Right atrium auricular region (tissue), 2 donors: Measurements from ENCODE around the gene TTC39C. TPM values are rescaled to one million over a fixed set of nuclear protein-coding genes. Genes with fewer than 3 reads are reported as not detected.
A peak's percentile ranks its signal among the peaks of the same experiment; 100 is the strongest.

Experiments
- DNase-seq: peaks from one replicate; pipeline ENCODE4 v3.0.0-alpha.2; 2019; ENCODE audit warnings: low spot score
- H3K27ac ChIP-seq, 2 donors: fragments of 200-600 bp; sonication (generic); 1 replicate in 1 of 2; 2 replicates in 1 of 2; pipeline ENCODE4 v1.5.1; 2016 to 2019
- H3K27me3 ChIP-seq, 2 donors: fragments of 200-600 bp; sonication (generic); one replicate each; pipeline versions ENCODE4 v1.5.1 to v1.6.0; 2017 to 2019
- H3K36me3 ChIP-seq: fragments of 200-600 bp; sonication (generic); one replicate; pipeline ENCODE4 v1.5.1; 2016
- H3K4me1 ChIP-seq, 2 donors: fragments of 200-600 bp; sonication (generic); one replicate each; pipeline versions ENCODE4 v1.5.1 to v1.6.0; 2017 to 2019
- H3K4me3 ChIP-seq, 2 donors: fragments of 200-600 bp; sonication (generic); 1 replicate in 1 of 2; 2 replicates in 1 of 2; pipeline ENCODE4 v1.5.1; 2017 to 2019; ENCODE audit warnings: mild to moderate bottlenecking in 1 of 2, moderate library complexity in 1 of 2
- H3K9me3 ChIP-seq, 2 donors: fragments of 200-600 bp; sonication (generic); one replicate each; pipeline ENCODE4 v1.5.1; 2019
- total RNA-seq, 2 donors: library from RNA; depleted of rRNA; stranded (reverse); fragments of >200 nt; gene quantifications; one replicate each; pipeline ENCODE4 v1.1.0, GENCODE V29; 2016
- TF ChIP-seq, protein P1 (sequence below), 2 donors: fragments of 200-600 bp; sonication (generic); IDR thresholded peaks; one replicate each; pipeline ENCODE4 v1.5.1; 2019; ENCODE audit warnings: antibody characterized with exemption in 2 of 2

The TTC39C gene
- 10 to 100 TPM in 1 of 2 donors, 1 to 10 TPM in 1; 4.2 to 10.3 TPM for total RNA-seq

DNA sequence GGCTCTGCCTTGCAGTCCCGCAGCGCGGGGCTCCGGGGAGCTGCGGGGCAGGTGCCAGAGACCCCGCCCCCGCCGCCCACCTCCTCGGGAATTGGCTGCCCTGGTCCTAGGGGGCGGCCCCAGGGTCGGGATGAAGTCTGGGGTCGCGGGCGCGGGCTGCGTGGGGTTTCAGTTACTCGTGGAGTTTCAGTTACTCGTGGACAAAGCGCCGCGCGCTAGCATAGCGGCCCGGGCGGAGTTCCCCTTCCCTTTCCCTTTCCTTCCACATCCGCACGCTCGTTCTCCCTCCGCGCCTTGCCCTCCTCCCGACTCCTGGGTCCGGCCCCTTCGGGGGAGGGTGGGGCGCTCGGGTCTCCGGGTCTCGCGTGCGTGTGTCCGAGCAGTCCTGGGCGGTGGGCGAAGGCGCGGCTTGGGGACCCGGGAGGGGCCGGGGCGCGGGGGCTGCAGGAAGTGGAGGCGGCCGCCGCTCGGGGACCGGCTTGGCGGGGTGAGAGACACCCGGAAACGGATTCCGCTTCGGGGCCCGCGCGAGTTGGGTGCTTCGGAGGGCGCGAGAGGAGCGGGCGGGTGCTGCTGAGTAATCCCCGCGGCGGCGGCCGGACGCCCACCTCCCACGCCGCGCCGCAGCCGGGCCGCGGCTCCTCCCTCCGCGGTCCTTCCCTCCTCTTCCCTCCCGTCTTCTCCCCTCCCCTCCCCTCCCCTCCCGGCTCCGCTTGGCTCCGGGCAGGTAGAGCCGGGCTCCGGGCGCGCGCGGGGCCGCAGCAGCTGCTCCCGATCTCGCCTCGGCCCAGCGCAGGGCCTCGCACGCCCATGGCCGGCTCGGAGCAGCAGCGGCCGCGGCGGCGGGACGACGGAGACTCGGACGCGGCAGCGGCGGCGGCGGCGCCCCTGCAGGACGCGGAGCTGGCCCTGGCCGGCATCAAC, at the start of gene TTC39C:
TSS of gene TTC39C (plus strand) at position 693 of the 924 bp plus-strand sequence. CDS start at position 811, 118 bp downstream.
- Histone ChIP-seq H3K4me1 (peaks cover 0 to 8% of the 10 kb centered on the region in 2 donors), H3K36me3 (no peaks in the 10 kb centered on the region), H3K9me3 (no peaks in the 10 kb centered on the region), H3K27ac (peak within 1 kb of the TSS; percentile 81 to 85), H3K27me3 (no peaks in the 10 kb centered on the region), H3K4me3 (peak within 1 kb of the TSS; percentile 73 to 78)
- DNase-seq: peak; percentile 78
- TF ChIP-seq, protein P1, sequence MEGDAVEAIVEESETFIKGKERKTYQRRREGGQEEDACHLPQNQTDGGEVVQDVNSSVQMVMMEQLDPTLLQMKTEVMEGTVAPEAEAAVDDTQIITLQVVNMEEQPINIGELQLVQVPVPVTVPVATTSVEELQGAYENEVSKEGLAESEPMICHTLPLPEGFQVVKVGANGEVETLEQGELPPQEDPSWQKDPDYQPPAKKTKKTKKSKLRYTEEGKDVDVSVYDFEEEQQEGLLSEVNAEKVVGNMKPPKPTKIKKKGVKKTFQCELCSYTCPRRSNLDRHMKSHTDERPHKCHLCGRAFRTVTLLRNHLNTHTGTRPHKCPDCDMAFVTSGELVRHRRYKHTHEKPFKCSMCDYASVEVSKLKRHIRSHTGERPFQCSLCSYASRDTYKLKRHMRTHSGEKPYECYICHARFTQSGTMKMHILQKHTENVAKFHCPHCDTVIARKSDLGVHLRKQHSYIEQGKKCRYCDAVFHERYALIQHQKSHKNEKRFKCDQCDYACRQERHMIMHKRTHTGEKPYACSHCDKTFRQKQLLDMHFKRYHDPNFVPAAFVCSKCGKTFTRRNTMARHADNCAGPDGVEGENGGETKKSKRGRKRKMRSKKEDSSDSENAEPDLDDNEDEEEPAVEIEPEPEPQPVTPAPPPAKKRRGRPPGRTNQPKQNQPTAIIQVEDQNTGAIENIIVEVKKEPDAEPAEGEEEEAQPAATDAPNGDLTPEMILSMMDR (IDR thresholded peaks at IDR 0.05): no peak

DNA sequence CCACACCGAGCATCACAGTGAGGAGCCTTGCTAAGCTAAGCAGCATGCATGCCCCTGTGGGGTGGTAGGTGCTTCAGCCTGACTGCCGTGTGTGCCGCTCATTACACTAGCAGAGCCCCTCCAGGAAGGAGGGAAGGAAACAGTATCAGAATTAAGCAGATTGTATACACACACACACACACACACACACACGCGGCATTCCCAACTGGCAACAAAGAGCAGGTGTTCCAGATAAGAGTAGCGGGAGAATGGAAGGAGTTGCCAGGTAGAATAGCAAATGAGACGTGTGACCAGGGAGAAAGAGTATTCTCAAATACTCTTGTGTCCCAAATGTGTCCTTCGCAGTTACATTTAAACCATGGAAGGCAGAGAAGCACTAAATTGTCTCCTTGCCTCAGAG, 47.6 kb upstream of the TTC39C start:
- DNase-seq: no peak
- TF ChIP-seq, protein P1 (IDR thresholded peaks at IDR 0.05): no peak
- no peak overlapping the region for H3K4me3 ChIP-seq
- H3K27ac ChIP-seq: no peak overlapping the region
- H3K9me3 ChIP-seq: no peaks in the 10 kb centered on the region
- no peaks in the 10 kb centered on the region for H3K36me3 ChIP-seq
- no peaks in the 10 kb centered on the region for H3K27me3 ChIP-seq
- no peaks in the 10 kb centered on the region for H3K4me1 ChIP-seq

DNA sequence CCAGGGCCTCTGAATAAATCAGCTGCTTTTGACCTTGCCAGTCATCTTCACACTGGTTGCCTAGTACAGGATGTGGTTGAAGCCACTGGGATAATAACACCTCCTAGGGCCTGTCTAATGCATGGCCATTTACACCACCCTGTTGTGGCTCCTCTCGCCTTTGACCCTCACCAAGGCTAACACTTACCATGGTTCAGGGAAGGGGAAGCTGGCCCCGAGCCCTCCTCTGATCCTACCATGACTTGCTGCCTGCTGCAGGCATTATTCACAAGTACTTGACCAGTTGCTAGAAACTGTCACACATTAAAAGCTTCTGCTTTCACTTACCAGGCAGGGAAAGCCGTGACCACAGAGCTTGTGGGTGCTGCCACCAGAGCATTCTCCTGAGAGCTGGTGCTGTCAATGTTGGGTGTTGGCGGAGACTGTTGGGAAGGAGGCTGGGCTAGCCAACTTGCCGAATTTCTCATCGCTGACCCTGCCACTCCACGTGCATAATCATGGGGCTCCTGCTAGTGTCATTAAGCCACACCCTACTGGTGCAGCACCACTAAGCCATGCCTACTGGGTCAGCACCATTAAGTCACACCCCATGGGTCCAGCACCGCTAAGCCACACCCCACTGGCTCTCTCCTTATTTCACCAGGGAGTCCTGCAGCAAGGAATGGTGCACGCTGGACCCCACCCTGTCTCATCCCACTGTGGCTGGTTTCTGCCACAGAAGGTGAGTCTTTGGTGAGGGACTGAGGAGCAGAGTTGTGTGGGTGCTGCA, 47.0 kb upstream of the TTC39C start:
- no peaks in the 10 kb centered on the region for H3K27me3 ChIP-seq
- TF ChIP-seq, protein P1 (IDR thresholded peaks at IDR 0.05): no peak
- no peaks in the 10 kb centered on the region for H3K36me3 ChIP-seq
- H3K4me1 ChIP-seq: no peaks in the 10 kb centered on the region
- no peak for DNase-seq
- H3K4me3 ChIP-seq: no peak overlapping the region
- no peaks in the 10 kb centered on the region for H3K9me3 ChIP-seq
- H3K27ac ChIP-seq: no peak overlapping the region

DNA sequence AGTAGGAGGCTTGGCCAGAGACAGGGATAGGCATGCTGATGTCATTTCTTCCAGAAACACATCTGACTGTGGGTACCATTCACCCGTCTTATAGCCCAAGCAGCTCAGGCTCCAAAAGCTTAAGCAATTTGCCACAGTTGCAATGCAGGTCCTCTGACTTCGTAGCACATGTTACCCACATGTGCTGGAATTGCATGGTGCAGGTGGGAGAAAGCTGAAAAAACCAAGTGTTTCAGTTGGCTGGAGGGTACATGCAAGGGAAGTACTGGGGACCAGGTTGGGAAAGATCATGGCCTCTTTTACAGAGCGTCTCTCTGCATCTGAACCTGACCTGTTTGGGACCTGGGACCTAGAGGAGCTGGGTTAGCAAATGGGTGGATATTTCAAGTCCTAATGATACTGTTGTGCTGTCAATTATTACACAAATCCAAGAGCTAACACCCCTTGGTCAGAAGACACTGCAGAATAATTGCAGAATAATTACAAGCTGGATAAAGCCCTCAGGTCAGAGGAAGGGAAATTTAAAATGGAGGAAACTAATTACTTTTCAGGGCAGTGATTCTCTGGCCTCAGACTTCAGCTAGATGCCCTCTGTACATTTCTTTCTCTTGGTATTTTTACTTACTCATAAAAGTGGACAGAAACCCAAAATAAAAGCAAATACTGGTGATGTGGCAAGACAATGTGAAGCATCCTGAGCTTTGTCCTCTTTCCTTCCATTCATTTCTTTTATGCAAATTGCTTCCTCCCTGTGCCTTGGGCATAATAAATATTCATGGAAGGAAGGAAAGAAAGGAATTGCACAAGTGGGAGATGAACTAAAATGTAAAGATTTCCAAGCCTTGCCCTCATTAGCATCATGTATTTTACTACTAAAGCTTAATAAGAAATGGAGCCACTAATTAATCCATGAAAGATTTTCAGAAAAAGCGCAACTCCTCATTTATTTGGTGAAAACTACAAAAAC, 45.6 kb upstream of the TTC39C start:
- no peak overlapping the region for H3K27ac ChIP-seq
- no peaks in the 10 kb centered on the region for H3K27me3 ChIP-seq
- H3K4me3 ChIP-seq: no peak overlapping the region
- no peaks in the 10 kb centered on the region for H3K9me3 ChIP-seq
- no peaks in the 10 kb centered on the region for H3K4me1 ChIP-seq
- TF ChIP-seq, protein P1 (IDR thresholded peaks at IDR 0.05): no peak
- no peaks in the 10 kb centered on the region for H3K36me3 ChIP-seq
- no peak for DNase-seq

DNA sequence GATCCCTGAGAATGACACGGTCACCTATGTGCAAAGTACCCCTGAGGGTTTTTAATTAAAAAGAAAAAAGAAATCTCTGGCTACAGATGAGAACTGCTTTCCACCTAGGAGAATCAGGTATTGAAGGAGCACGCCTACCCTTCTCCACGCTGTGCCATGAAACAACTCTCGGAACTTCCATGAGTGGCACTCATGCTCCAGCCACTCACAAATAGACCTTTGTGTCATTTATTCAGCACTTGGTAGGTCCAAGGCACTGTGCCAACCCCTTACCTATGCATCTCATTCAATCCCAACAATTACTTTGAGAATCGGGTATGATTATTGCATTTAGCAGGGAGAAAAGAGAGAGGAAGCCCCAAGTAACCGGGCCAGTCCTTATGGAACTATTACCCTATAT, 44.9 kb upstream of the TTC39C start:
- no peak for DNase-seq
- TF ChIP-seq, protein P1 (IDR thresholded peaks at IDR 0.05): no peak
- H3K36me3 ChIP-seq: no peaks in the 10 kb centered on the region
- H3K9me3 ChIP-seq: no peaks in the 10 kb centered on the region
- no peak overlapping the region for H3K4me3 ChIP-seq
- no peaks in the 10 kb centered on the region for H3K4me1 ChIP-seq
- H3K27ac ChIP-seq: no peak overlapping the region
- H3K27me3 ChIP-seq: no peaks in the 10 kb centered on the region
